Heart left ventricle (tissue), 16 donors: ENCODE data around the gene CRYBB1. TPM values are rescaled to one million over a fixed set of nuclear protein-coding genes. Genes with fewer than 3 reads are reported as not detected.

ENCODE experiments used
- ATAC-seq, 4 donors: fragments of 200-7000 bp; cut with Tn5 transposase; one replicate each; pipeline ENCODE4 v1.9.1; 2020 to 2022; ENCODE audit warnings: moderate library complexity in 4 of 4, mild to moderate bottlenecking in 3 of 4, moderate number of reproducible peaks in 1 of 4
- DNase-seq, 5 donors: peaks; one replicate each; pipeline ENCODE4 v3.0.0-alpha.2; 2020
- H3K27ac ChIP-seq, 12 donors: fragments of 200-600 bp; sonication (generic) in 4 of 12; one replicate each; pipeline versions ENCODE4 v1.5.0 to v1.8.0; 2016 to 2022; ENCODE audit warnings: mild to moderate bottlenecking in 2 of 12
- H3K27me3 ChIP-seq, 9 donors: fragments of 200-600 bp; sonication (generic) in 2 of 9; one replicate each; pipeline versions ENCODE4 v1.5.1 to v1.8.0; 2016 to 2022; ENCODE audit warnings: mild to moderate bottlenecking in 3 of 9
- H3K36me3 ChIP-seq, 9 donors: fragments of 200-600 bp; sonication (generic) in 2 of 9; one replicate each; pipeline versions ENCODE4 v1.5.0 to v1.8.0; 2018 to 2022; ENCODE audit warnings: mild to moderate bottlenecking in 2 of 9
- H3K4me1 ChIP-seq, 12 donors: fragments of 200-600 bp; sonication (generic) in 4 of 12; one replicate each; pipeline versions ENCODE4 v1.5.0 to v1.8.0; 2016 to 2022; ENCODE audit warnings: mild to moderate bottlenecking in 3 of 12
- H3K4me3 ChIP-seq, 12 donors: fragments of 200-600 bp; sonication (generic) in 4 of 12; one replicate each; pipeline versions ENCODE4 v1.5.0 to v1.8.0; 2017 to 2022; ENCODE audit warnings: mild to moderate bottlenecking in 9 of 12, moderate library complexity in 4 of 12
- H3K9me3 ChIP-seq, 12 donors: fragments of 200-600 bp; sonication (generic) in 4 of 12; one replicate each; pipeline versions ENCODE4 v1.5.0 to v1.8.0; 2016 to 2022; ENCODE audit warnings: mild to moderate bottlenecking in 1 of 12
- CTCF ChIP-seq, 12 donors: fragments of 200-600 bp; sonication (generic) in 4 of 12; IDR thresholded peaks; one replicate each; pipeline versions ENCODE4 v1.5.0 to v1.8.0; 2018 to 2022; ENCODE audit warnings: antibody characterized with exemption in 12 of 12, mild to moderate bottlenecking in 5 of 12
- POLR2A ChIP-seq, 2 donors: fragments of 450-650 bp; IDR thresholded peaks; one replicate each; pipeline ENCODE4 v1.6.1; 2017; ENCODE audit warnings: antibody characterized with exemption in 2 of 2, mild to moderate bottlenecking in 2 of 2, moderate library complexity in 2 of 2
- WGBS, 4 donors: extraction: QIAGEN DNeasy Blood & Tissue Kit in 2 of 4; methylation state at CpG; one replicate each; pipeline versions ENCODE4 v1.1.5 to v1.1.7; 2013 to 2018; 5-methylcytosine and 5-hydroxymethylcytosine counted together
- intact Hi-C, 10 donors: fragments of 100-400 bp; cut with DNase I; formaldehyde crosslinking; loops; one replicate each; pipeline versions ENCODE4 v1.11.1 to v1.14.2; 2022
- polyA plus RNA-seq, 2 donors: library from polyadenylated mRNA; stranded (reverse); fragments of 200-250 nt; gene quantifications; one replicate each; pipeline ENCODE4 v1.2.3, GENCODE V29; 2013
- total RNA-seq, 9 donors: library from RNA; depleted of rRNA in 2 of 9; stranded (reverse); fragments of >200 nt in 2 of 9; fragmentation: NEBNext Ultra II Directional in 3 of 9; extraction: Animal tissue kit (Norgen Biotek cat#: 25700) in 3 of 9; gene quantifications; one replicate each; pipeline versions ENCODE4 v1.1.0 to v1.2.4, GENCODE V29; 2016 to 2023
- donor health status: ischemic (EF 13 %, LVEDD 7.1; RV severe dilation, severe dysfunction).
- donor health status: healthy with polysubstance abuse.
- donor health status: DM: no; HTN: yes; CAD: no.
- donor health status: DM: no; HTN: no; CAD: no.
- donor health status: ischemic (EF 25% LVEDD 6.9; RV normal size, moderate dysfunction).
- donor health status: ischemic (EF 25% LVEDD 5.7; RV mildly dilated, moderate dysfunction).
- donor health status: healthy.
- donor health status: DM: yes; HTN: yes; CAD: no.
- donor health status: ischemic (EF 35%, LVEDD 5.7; RV mildly dilated, moderate dysfunction).
- donor health status: nonischemic (EF 11% LVEDD 7.7; RV severe dilation, severe dysfunction).
- donor health status: DM: yes; HTN: yes; CAD: no.
- donor health status: PGD.
- donor health status: ischemic (EF 29% LVEDD 5.4; RV normal size, mild dysfunction).
- donor health status: nonischemic (EF 23%, LVEDD 6.1; RV moderate dilation, normal function).

CRYBB1 gene
- total and polyA plus RNA-seq, 11 donors: 0.19 to 3.2 (median 0.42) TPM; not detected in 3

GRCh38 chr22:26564672-26565071 is 53.2 kb downstream of the CRYBB1 start:
- no peak for TF ChIP-seq CTCF (IDR thresholded peaks at IDR 0.05)
- TF ChIP-seq POLR2A (IDR thresholded peaks at IDR 0.05): no peak
- H3K27me3 ChIP-seq: no peaks in the 10 kb centered on the region
- H3K4me1 ChIP-seq: peaks cover 0 to 38% (median 14%) of the 10 kb centered on the region in 12 donors
- ATAC-seq (no peak), DNase-seq (no peak)
- 89 to 97% (median 96%) methylated on average over 2 to 3 of the region's 3 CpGs for WGBS, 4 donors
- H3K9me3 ChIP-seq: no peaks in the 10 kb centered on the region
- intact Hi-C loops: no loop called here
- H3K27ac ChIP-seq: no peak overlapping the region
- no peak overlapping the region for H3K4me3 ChIP-seq
- H3K36me3 ChIP-seq: peaks cover 0 to 16% (median 0%) of the 10 kb centered on the region in 9 donors

GRCh38 chr22:26564181-26564580 is 53.6 kb downstream of the CRYBB1 start:
- 79 to 96% (median 95%) methylated on average over 8 of the region's 8 CpGs for WGBS, 4 donors
- peaks cover 0 to 38% (median 14%) of the 10 kb centered on the region in 12 donors for H3K4me1 ChIP-seq

GRCh38 chr22:26563022-26563421 is 54.8 kb downstream of the CRYBB1 start:
- no peak for ATAC-seq
- H3K27ac ChIP-seq: no peak overlapping the region
- peaks cover 0 to 36% (median 9%) of the 10 kb centered on the region in 12 donors for H3K4me1 ChIP-seq
- WGBS, 4 donors: 79 to 83% (median 81%) methylated on average over 5 of the region's 5 CpGs
- DNase-seq: no peak
- H3K27me3 ChIP-seq: no peaks in the 10 kb centered on the region
- no peak overlapping the region for H3K4me3 ChIP-seq
- intact Hi-C loops: no loop called here
- peaks cover 0 to 16% (median 0%) of the 10 kb centered on the region in 9 donors for H3K36me3 ChIP-seq
- TF ChIP-seq CTCF (IDR thresholded peaks at IDR 0.05): peak in 2 of 12 donors; percentile 9 to 11
- no peak for TF ChIP-seq POLR2A (IDR thresholded peaks at IDR 0.05)
- no peaks in the 10 kb centered on the region for H3K9me3 ChIP-seq

More at GRCh38 chr22:26564181-26564580, 53.6 kb downstream of the CRYBB1 start:
- Histone ChIP-seq H3K27me3 (no peaks in the 10 kb centered on the region), H3K4me3 (no peak overlapping the region), H3K9me3 (no peaks in the 10 kb centered on the region), H3K27ac (no peak overlapping the region), H3K36me3 (peaks cover 0 to 16% (median 0%) of the 10 kb centered on the region in 9 donors)
- ATAC-seq (no peak), DNase-seq (no peak)
- intact Hi-C loops: no loop called here
- TF ChIP-seq POLR2A (IDR thresholded peaks at IDR 0.05) (no peak), CTCF (IDR thresholded peaks at IDR 0.05) (no peak)

GRCh38 chr22:26561756-26562417 is 55.9 kb downstream of the CRYBB1 start:
- TF ChIP-seq CTCF (IDR thresholded peaks at IDR 0.05) (no peak), POLR2A (IDR thresholded peaks at IDR 0.05) (no peak)
- peak overlapping the region in 8 of 12 donors; percentile 6 to 77 (median 58) for H3K27ac ChIP-seq
- peaks cover 0 to 16% (median 0%) of the 10 kb centered on the region in 9 donors for H3K36me3 ChIP-seq
- no peaks in the 10 kb centered on the region for H3K27me3 ChIP-seq
- intact Hi-C loops: no loop called here
- ATAC-seq (peak; percentile 77 to 95 (median 94)), DNase-seq (peak; percentile 74 to 90 (median 79))
- no peak overlapping the region for H3K4me3 ChIP-seq
- H3K9me3 ChIP-seq: no peaks in the 10 kb centered on the region
- WGBS, 4 donors: 53 to 72% (median 62%) methylated on average over 8 to 9 of the region's 9 CpGs
- H3K4me1 ChIP-seq: peaks cover 0 to 36% (median 4%) of the 10 kb centered on the region in 12 donors
